HS-5 (cell line): ENCODE measurements around the gene RBM23.
A peak's percentile ranks its signal among the peaks of the same experiment; 100 is the strongest.
"Not testable (repeated sequence)": the region's sequence is repeated elsewhere in the genome, so short reads cannot be mapped to it uniquely, and the experiment has no call there.

Experiments used
- DNase-seq: peaks from one replicate; pipeline ENCODE4 v3.0.0-alpha.2; 2012; ENCODE audit warnings: low read depth

Gene RBM23

GRCh38 chr14:22918804-22919600, at the start of gene RBM23:
RBM23 (minus strand) TSS chr14:22919149.
- DNase-seq, result peak; percentile 99

GRCh38 chr14:22966783-22967269, 47.9 kb upstream of the RBM23 start:
- no peak for DNase-seq

- DNase-seq, result not testable (repeated sequence)
These were observed 47.2 kb upstream of the RBM23 start for GRCh38 chr14:22965916-22966782.

DNA sequence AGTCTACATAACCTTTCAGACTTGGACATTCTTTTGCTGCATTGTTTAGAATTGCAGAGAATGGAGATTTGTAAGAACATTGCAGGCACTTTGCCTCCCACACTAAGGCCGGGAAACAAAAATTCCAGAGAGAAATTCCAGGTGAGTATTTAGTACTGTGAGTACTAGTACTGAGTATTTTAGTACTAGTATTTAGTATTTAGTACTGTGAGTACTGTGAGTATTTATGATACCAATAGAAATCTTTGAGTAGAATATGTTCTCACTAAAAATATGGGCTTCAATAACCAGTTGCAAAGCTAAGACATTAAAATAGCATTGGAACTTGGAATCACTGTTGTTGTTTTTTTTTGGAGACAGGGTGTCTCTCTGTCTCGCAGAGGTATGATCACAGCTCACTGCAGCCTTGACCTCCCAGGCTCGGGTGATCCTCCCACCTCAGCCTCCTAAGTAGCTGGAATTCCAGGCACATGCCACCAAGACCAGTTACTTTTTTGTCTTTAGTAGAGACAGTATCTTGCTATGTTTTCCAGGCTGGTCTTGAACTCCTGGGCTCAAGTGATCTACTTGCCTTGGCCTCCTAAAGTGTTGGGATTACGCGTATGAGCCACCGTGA, 43.2 kb upstream of the RBM23 start:
- DNase-seq, result no peak

DNA sequence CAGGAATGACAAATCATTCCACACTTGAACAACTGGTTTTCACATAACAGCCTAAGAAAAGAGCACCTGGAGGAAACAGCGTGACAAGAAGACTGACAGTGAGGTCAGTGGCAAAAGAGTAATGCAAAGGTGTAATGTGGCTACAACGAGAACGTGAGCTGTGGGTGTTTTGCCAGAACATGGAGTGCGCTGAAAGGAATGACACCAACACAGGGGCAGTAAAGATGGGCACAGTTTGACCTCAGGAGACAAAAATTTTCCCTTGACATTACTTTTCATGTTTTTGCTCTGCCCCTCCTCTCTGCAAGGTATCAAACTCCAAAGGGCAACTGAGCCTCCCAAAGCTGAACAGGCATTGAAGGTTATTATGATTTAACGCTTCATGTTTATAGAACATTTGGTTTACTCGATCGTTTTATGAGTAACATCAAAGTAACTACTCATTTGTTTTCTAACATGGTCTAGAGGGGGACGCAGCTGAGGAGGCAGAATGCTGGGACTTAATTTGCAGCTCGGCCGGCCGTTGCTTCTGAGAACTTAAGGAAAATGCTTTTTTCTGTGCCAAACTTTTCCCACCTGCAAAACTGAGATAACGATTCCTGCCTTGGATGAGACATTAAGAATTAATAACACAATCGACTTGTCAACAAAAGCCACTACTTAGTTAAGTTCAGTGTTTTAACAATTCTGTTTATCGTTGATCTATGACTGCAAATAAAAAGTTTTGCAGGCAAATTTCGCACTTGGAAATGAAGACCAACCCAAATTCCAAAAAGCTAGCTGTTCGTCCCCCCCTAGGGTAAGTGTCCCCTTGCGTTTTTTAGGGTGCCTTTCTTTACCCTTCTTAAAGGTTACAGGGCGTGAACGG, 37.0 kb upstream of the RBM23 start:
- DNase-seq, result no peak

- DNase-seq, result no peak
These were observed 33.5 kb upstream of the RBM23 start for GRCh38 chr14:22952418-22952817.

GRCh38 chr14:22951795-22952194, 32.8 kb upstream of the RBM23 start:
- not testable (repeated sequence) for DNase-seq

- no peak for DNase-seq
These were observed 26.7 kb upstream of the RBM23 start for GRCh38 chr14:22945642-22946041.

DNA sequence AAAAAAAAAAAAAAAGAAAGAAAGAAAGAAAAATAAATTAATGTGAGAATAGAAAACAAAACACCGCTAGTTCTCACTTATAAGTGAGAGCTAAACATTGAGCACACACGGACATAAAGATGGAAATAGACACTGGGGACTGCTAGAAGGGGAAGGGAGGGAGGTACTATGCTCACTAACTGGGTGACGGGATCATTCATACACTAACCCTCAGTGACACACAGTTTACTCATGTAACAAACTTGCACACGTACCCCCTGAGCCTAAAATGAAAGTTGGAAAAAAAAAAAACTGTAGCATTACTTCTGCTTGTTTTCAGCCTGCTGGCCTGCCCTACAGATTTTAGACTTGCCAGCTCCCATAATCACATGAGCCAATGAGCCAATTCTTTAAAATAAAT, 20.7 kb upstream of the RBM23 start:
- peak; percentile 23 for DNase-seq

DNA sequence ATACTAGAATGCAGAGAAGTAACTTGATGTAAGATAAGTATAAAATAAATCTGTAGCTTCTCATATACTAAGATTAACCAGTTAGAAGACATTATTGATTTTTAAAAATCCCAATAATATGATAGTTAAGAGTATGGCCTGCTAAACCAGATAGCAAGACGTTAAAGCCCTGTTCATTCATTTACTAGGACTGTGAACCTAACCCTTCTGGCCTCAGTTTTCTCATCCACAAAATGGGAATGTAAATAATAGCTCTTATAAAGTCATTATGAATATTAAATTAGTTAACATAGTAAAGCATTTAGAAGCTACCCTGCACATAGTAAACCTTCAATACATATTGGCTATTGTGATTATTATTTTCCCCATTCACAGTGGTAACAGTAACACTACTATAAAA, 16.2 kb upstream of the RBM23 start:
- no peak for DNase-seq

- no peak for DNase-seq
These were observed 13.2 kb upstream of the RBM23 start for GRCh38 chr14:22932146-22932545.

DNA sequence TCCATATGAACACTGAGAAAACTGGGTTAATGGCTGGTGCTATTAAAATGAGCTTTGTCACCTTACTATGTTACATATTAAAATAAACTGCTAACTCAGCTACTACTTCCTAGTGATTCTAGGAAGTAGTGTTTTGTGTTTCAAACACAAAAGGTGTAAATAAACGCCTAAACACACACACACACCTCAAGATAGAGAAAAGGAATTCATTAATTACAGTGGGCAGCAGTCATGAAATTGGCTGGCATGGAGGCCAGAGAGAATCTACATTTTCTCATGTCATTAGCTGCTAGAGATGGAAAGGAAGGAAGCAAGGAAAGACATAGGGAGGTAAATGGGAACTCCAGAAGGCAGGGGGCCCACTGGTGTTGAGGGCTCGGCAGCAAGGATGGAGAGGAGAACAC, 11.0 kb upstream of the RBM23 start:
- no peak for DNase-seq

DNA sequence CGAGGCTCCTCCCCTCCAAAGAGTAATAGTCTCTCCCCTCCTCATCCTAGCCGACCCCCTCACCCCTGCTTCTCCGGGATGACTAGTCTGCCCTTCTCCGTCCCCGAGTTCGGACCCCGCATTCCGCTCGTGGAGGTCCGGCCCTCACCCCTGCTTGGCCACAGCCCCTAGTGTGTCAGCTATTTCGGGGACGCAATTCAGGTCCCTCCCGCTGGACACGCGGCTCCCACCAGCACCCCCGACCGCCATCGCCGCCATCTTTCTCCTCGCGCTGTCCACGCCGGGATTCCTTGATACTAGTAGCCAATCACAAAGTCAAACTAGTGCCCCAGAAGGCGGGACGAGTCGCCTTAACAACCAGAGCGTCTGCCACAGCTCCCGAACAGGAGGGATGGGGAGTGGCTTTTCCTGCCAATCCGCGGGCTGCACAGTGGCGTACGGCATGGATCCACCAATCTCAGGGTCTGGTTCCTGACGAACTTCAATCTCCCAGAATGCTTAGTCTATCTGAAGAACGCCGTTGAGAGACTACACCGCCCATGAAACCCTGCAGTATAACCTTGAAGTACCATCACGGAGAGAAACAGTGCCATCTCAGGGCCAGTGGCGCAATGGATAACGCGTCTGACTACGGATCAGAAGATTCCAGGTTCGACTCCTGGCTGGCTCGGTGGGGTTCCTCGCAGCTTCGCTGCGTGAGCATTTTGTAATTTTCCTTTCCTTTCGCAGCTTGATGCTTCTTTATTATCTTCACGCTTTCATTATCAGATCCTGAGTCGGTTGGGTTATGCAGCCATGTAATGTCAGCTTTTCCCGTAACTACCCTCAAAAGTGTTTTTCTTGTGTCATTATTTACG, 10.4 kb upstream of the RBM23 start, which contains the start of gene PRMT5:
Gene PRMT5 (minus strand): TSS at position 273 of the 857 bp plus-strand sequence. CDS start 15 bp downstream, at position 258.
- peak; percentile 99 for DNase-seq

- DNase-seq, result no peak
These were observed 9.5 kb upstream of the RBM23 start for GRCh38 chr14:22928237-22929103.

GRCh38 chr14:22926316-22926715, 7.4 kb upstream of the RBM23 start:
- DNase-seq, result no peak

- DNase-seq, result no peak
These were observed 6.6 kb upstream of the RBM23 start for GRCh38 chr14:22925513-22925912.

- DNase-seq, result no peak
These were observed 4.8 kb upstream of the RBM23 start for GRCh38 chr14:22923746-22924145.

DNA sequence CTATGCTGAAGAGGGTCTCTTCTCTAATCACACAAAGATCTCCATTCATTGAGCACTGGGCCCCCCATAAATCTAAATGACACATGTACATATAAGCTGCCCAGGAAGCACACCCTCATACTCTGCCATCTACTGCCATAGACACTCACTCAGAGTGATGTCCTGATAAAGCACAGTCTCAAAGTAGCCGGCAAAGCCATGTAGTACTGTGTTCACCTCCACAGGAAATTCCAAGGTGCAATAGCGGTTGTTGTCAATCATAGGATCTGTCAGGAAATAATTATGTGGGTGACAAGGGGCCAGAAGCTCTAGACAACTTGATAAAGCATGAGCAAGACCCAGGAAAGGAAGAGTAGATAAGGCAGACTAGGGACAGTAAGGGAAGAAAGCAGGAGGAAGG, 3.3 kb upstream of the RBM23 start:
- no peak for DNase-seq

GRCh38 chr14:22920697-22921096, 1.7 kb upstream of the RBM23 start:
- no peak for DNase-seq

DNA sequence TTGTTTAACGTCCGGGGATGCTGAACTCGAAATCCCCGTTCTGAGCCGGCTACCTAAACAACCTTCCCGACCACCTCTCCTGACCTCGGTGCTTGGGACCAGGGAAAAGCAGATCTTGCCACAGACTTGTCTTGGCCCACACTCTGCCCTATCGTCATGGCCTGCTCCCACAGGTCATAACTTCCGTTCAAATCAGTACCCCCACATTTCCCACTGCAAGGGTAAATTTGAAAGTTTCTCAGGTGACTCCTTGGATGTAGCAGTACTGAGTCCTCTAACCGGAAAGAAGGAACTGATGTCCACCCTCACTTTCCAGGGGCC, 612 bp upstream of the RBM23 start:
- no peak for DNase-seq
